NCI-H2029 (cell line): ENCODE measurements around the gene NEMP1.
"Not testable (repeated sequence)": the region's sequence is repeated elsewhere in the genome, so short reads cannot be mapped to it uniquely, and the experiment has no call there.

Experiments
- DNase-seq: peaks from one replicate; lab custom pipeline; 2025; lab: John Stamatoyannopoulos, UW

The NEMP1 gene

GRCh38 chr12:57057067-57057751, 21.4 kb downstream of the NEMP1 start:
- no peak for DNase-seq

GRCh38 chr12:57055824-57056223, 22.8 kb downstream of the NEMP1 start:
- DNase-seq = no peak

GRCh38 chr12:57053901-57054300, 24.7 kb downstream of the NEMP1 start:
- DNase-seq = not testable (repeated sequence)

GRCh38 chr12:57053146-57053545, 25.4 kb downstream of the NEMP1 start:
- not testable (repeated sequence) for DNase-seq

- no peak for DNase-seq
Observed at GRCh38 chr12:57051011-57051410, 27.6 kb downstream of the NEMP1 start.

- DNase-seq = no peak
Observed at GRCh38 chr12:57049890-57050289, 28.7 kb downstream of the NEMP1 start, which contains the start of gene MYO1A. MYO1A (minus strand) TSS chr12:57050129; CDS start chr12:57048323, 1,806 bp downstream.

- DNase-seq = no peak
Observed at GRCh38 chr12:57049119-57049446, 29.5 kb downstream of the NEMP1 start.

- no peak for DNase-seq
Observed at GRCh38 chr12:57048423-57049118, 30.0 kb downstream of the NEMP1 start.

GRCh38 chr12:57047981-57048380, 30.6 kb downstream of the NEMP1 start:
- DNase-seq = no peak

GRCh38 chr12:57046947-57047890, 31.4 kb downstream of the NEMP1 start:
- no peak for DNase-seq

- no peak for DNase-seq
Observed at GRCh38 chr12:57046086-57046791, 32.4 kb downstream of the NEMP1 start.

- no peak for DNase-seq
Observed at GRCh38 chr12:57044889-57045288, 33.7 kb downstream of the NEMP1 start.

GRCh38 chr12:57044468-57044867, 34.1 kb downstream of the NEMP1 start:
- no peak for DNase-seq

GRCh38 chr12:57042695-57043094, 35.9 kb downstream of the NEMP1 start:
- DNase-seq = no peak

GRCh38 chr12:57040750-57041149, 37.8 kb downstream of the NEMP1 start:
- no peak for DNase-seq

GRCh38 chr12:57040211-57040610, 38.4 kb downstream of the NEMP1 start:
- no peak for DNase-seq

GRCh38 chr12:57039016-57039798, 39.4 kb downstream of the NEMP1 start:
- DNase-seq = no peak

GRCh38 chr12:57037264-57037663, 41.3 kb downstream of the NEMP1 start:
- no peak for DNase-seq

- DNase-seq = no peak
Observed at GRCh38 chr12:57033431-57033830, 45.2 kb downstream of the NEMP1 start.

GRCh38 chr12:57031789-57032188, 46.8 kb downstream of the NEMP1 start:
- no peak for DNase-seq

- peak; percentile 44 for DNase-seq
Observed at GRCh38 chr12:57031138-57031725, 47.4 kb downstream of the NEMP1 start.
